ENCODE data around the gene GGT1. TPM values are rescaled to one million over a fixed set of nuclear protein-coding genes. Genes with fewer than 3 reads are reported as not detected.

GGT1 gene
- 0.54 TPM in 1 of 2 replicates, not detected in the other for total RNA-seq

GRCh38 chr22:24602847-24603769 is at the start of gene GGT1:
TSS of gene GGT1 (plus strand) at chr22:24603193. CDS start at chr22:24611082, 7,889 bp downstream.

GRCh38 chr22:24554313-24555164 is 48.5 kb upstream of the GGT1 start, which contains the start of gene GUCD1:
TSS of gene GUCD1 (minus strand) at chr22:24555138. CDS start at chr22:24554991, 147 bp downstream.

GRCh38 chr22:24555165-24556039 is 47.6 kb upstream of the GGT1 start, which contains the start of gene SNRPD3:
TSS of gene SNRPD3 (plus strand) at chr22:24555999. CDS start at chr22:24557675, 1,676 bp downstream.

GRCh38 chr22:24592851-24593558 is 10.0 kb upstream of the GGT1 start, which contains the start of gene LRRC75B:
TSS of gene LRRC75B (minus strand) at chr22:24593073. CDS start at chr22:24593039, 34 bp downstream.

Other genes with a start within 250 kb of the GGT1 start
- gene ADORA2A, start 175.6 kb upstream of the GGT1 start, total RNA-seq: 5.1 and 6.8 TPM in 2 replicates
- gene UPB1, start 107.9 kb upstream of the GGT1 start, total RNA-seq: not detected in 2 replicates
- 110 and 145 TPM in 2 replicates for gene GUCD1, start 48.1 kb upstream of the GGT1 start, total RNA-seq
- 147 and 199 TPM in 2 replicates for gene SNRPD3, start 47.2 kb upstream of the GGT1 start, total RNA-seq
- 6.8 and 9.9 TPM in 2 replicates for gene LRRC75B, start 10.1 kb upstream of the GGT1 start, total RNA-seq
- gene PIWIL3, start 171.5 kb downstream of the GGT1 start, total RNA-seq: not detected in 2 replicates
- gene SGSM1, start 203.0 kb downstream of the GGT1 start, total RNA-seq: 0.32 TPM in 1 of 2 replicates, not detected in the other

All from cardiac atrium fibroblast (primary cell).